NCI-H1417 (cell line): ENCODE data around the gene APP.
A peak's percentile ranks its signal among the peaks of the same experiment; 100 is the strongest.

Experiments
- DNase-seq, 3 experiments: peaks; one replicate each; lab custom pipeline; 2025; lab: John Stamatoyannopoulos, UW

APP gene

DNA sequence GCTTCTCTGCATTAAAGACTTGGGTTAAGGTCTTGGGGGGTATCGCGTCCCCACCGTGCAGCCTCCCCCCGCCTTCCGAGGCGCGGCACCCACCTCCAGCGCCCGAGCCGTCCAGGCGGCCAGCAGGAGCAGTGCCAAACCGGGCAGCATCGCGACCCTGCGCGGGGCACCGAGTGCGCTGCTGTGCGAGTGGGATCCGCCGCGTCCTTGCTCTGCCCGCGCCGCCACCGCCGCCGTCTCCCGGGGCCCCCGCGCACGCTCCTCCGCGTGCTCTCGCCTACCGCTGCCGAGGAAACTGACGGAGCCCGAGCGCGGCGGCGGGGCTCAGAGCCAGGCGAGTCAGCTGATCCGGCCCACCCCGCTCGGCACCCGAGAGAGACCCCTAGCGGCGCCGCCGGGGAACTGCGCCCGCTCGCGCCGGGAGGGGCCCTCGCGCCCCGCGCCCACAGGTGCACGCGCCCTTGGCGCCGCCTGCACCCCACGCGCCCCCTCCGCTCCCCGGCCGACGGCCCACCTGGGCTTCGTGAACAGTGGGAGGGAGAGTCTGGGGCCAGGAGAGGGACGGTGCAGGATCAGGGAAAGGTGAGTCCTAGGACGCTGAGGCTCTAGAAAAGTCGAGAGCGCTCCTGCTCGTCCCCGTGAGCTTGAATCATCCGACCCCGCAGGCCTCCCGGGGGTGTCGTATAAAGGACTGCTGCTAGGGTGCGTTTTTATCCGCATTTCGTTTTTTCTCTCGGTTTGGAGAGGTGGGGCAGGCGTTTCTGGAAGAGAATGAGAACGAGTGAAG lies at the start of gene APP:
APP (minus strand) TSS at position 300 of the 787 bp plus-strand sequence; CDS start at position 150, 150 bp downstream.
- DNase-seq: peak; percentile 87 to 95 (median 92)

DNA sequence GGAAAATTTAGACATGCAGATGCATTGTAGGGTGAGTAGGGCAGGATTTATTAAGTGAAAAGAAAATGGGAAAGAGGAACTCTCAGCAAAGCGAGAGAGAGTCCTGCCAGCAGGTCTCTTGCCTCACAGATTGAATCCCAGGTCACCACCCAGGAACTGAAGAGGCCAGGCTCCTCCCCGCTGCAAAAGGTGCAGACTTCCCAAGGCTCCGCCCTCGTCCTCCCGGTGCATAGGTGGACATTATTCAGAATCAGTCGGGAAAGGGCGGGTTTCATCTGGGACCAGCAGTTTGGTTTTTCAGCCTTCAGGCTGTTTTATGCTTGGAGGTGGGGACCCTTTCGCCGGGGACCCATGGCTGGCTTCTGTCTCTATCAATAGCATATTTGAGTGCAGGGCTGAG lies 41.6 kb upstream of the APP start:
- DNase-seq: no peak

DNA sequence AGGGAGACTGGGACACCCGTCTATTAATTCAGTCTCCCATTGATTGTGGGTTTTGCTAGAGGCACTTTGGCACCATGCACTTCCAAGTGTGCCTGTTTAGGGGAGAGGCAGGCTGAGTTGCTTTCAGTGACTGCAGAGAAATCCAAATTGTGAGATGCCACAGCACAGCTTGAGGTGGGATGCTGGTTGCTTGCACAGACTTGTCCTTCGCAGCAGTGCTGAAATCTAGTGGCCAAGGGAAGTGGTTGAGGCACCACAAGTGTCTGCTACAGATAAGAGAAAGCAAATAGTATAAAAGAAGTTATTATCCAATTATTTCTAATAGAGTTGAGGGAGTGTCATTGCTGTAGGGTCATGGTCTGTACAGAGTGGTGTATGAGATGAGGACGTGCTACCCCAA lies 40.0 kb upstream of the APP start:
- DNase-seq: no peak

DNA sequence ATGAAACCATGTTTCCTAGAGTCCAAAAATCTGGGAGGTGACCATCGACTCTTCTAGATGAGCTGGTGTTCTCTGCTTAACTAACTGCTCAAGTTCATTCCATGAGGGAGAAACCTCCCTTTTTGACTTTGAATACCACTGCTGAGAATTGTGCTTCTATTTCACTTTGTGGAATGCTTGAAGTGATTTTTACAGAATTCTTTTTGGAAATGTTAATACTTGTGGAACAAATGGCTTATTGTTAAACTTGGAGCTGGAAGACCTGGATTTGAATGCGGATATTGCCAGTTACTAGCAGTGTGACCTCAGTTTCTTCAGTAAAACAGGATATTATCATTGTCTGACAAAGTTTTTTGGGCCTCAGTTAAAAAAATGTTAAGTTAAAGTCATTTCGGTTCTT lies 36.5 kb upstream of the APP start:
- DNase-seq: no peak

DNA sequence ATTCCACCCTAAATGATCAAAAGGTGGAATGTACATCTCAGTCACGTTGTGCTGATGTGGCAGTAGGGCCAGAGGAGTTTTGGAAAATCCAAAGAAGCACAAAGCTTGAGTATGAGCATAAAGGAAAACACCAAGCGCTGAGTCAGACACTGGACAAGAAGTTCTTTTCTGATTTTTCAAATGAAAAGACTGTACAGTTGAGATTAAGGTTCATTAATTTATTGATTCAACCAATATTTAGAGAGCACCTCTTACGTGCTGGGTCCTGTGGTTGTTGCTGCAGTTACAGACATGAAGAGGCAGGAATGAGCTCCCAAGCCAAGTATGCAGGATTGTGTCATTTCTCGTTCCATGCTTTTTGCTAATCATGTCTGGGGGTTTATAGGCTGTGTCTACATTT lies 28.9 kb upstream of the APP start:
- DNase-seq: no peak

DNA sequence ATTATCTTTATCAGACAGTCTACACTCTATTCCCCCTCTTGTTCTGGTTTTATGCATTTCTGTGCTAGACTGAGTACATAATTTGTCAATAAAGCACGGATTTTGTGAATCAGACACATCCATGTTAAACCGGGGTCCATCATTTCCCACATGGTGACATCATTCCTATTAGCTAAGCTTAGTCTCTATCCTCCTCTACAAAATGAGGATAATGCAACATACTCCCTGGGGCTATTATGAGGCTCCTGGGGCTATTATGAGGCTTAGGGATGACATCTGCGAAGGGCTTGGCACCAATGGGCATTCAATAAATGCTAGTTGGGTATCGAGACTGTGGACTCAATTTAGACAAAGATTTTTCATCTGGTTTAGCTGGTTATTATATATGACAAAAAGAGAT lies 25.1 kb upstream of the APP start:
- DNase-seq: peak in 1 of 3 experiments; percentile 25

DNA sequence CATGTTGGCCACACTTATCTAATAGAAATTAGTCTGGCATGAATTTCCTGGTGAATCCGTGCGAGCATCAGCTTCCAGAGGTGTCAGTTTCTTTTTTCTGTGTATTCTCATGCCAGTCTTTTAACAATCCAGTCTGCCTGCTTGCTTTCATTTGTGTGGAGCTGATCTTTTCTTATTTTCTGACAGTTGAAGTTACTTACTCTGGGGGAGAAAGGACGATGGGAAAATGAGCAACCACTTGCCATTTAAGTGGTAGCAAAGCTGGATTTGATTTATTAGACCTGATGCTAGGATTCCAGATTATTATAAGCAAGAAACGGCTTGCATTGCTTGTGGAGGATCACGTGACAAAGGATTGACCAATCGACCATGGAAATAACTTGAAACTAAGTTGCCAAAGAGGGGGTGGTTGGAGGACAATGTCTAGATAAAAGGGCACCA lies 24.3 kb upstream of the APP start:
- DNase-seq: no peak

DNA sequence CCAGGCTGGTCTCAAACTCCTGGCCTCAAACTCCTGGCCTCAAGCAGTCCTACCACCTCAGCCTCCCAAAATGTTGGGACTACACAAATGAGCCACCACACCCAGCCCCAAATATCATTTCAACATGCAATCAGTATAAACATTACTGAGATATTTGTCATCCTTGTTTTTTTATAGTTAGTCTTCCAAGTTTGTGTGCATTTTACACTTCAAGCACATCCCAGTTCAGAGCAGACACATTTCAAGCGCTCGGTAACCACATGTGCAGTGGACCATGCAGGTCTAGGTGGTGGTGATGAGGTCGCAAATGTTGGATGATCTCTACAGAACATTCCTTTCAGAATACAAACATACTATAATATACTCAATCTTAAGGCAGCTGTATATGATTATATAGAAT lies 23.8 kb upstream of the APP start:
- no peak for DNase-seq

DNA sequence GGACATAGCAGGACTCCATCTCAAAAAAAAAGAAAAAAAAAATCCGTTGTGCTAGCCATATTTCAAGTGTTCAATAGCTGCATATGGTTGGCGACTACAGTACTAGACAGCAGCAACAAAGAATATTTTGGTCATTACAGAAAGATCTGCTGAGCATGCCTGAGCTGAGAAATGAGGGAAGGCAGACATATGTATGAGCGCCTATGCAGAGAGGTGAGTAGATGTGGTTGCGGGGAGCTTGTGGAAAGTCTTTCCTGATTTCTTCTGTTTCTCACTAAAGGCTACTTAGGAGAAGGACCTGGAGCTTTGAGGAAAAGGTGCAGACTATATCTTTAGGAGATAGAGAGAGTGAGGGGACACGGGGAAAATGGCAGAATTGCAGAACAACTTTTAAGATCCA lies 21.0 kb upstream of the APP start:
- DNase-seq: no peak

DNA sequence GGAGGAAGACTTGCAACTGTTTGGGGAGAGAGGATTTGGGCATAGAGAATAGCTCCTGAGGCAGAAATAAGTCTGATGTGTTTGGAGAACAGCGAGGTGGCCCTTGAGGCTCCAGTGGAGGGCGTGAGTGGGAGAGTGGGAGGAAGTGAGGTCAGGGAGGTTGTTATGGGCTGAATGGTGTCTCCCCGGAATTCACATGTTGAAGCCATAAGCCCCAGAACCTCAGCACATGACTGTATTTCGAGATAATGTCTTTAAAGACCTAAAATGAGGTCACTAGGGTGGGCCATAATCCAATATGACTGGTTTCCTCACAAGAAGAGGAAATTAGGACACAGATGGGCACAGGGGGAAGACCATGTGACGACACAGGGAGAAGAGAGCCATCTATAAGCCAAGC lies 17.9 kb upstream of the APP start:
- no peak for DNase-seq

DNA sequence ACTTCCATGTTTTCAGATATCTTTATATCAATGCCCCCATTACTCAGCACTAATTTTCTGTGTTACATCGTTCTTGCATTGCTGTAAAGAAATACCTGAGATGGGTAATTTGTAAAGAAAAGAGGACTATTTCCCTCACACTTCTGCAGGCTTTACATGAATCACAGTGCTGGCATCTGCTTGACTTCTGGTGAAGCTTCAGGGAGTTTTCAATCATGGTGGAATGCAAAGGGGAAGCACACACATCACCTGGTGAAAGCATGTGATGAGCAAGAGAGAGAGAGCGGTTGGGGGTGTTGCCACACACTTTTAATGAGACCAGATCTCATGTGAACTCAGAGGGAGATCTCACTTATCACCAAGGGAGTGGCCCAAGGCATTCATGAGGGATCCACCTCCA lies 14.9 kb upstream of the APP start:
- no peak for DNase-seq

DNA sequence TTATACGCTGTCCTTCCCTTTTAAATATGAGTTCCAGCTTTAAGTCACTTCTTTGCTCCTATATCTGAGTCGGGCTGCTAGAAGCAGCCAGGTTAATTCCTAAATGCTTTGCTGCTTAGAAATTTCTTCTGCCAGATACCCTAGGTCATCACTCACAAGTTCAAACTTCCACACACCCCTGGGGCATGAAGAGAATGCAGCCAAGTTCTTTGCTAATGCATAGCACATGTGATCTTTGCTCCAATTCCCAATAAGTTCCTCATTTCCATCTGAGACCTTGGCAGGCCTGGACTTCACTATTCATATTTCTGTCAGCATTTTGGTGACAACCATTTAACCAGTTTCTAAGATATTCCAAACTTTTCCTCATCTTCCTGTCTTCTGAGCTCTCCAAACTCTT lies 14.5 kb upstream of the APP start:
- DNase-seq: no peak

DNA sequence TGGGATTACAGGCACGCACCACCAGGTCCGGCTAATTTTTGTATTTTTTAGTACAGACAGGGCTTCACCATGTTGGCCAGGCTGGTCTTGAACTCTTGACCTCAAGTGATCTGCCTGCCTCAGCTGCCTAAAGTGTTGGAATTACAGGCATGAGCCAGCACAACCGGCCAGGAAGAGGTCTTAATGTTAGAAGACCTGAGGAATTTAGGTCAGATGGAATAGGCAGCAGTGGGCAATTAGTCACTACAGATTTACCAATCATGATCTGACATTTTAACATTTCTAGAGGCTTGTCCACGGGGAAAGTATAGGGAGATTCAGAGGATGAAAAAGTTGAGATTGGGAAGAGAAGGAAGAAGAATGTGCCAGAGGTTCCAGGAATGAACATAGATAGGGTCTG lies 8.9 kb upstream of the APP start:
- no peak for DNase-seq

DNA sequence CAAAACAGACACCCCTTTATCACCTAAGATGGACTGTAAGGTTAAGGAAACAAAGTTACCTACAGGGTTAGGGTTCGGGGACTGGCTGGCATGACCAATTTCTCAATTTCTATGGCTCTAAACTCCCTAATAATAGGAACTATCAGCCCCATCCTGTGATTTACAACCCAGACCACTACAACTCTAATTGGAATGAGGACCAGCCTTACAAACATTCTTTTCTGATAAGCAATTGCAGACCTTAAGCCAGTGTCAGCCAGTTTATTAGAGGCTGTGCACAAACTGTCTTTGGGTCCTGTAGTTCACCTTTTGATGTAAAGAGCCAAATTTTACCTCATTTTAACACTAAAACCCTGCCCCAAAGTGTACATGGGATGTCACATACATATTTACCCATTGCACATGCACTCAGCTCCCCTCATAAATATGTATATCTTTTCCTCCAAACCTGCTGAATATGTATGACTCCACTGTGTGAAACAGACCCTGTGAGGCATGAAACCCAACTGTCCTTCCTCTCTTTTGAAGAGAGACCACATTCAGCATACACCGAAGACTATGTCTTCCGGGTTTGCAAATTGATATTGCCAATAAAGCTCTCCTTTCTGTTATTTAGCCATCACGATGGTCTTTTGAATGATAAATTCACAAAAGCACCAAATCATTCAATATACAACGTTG lies 7.3 kb upstream of the APP start:
- DNase-seq: no peak

DNA sequence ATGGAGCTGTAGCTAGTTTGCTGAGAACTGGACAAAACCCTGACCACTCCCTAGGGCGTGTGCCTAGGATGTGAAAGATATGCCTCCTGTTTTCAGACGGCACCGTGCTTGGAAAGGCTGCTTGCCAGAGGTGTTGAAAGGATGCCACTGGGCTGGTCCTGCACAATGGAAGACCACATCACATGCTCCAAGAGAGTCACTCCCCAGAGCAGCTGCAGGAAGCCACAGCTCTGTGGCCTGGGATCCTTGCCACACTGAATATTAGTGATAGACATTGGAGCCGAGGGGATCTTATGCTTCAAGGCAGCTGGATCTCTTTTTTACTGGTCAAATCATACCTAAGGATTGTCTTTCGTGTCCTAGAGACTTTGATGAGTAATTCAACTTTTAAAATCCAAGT lies 6.6 kb upstream of the APP start:
- no peak for DNase-seq

DNA sequence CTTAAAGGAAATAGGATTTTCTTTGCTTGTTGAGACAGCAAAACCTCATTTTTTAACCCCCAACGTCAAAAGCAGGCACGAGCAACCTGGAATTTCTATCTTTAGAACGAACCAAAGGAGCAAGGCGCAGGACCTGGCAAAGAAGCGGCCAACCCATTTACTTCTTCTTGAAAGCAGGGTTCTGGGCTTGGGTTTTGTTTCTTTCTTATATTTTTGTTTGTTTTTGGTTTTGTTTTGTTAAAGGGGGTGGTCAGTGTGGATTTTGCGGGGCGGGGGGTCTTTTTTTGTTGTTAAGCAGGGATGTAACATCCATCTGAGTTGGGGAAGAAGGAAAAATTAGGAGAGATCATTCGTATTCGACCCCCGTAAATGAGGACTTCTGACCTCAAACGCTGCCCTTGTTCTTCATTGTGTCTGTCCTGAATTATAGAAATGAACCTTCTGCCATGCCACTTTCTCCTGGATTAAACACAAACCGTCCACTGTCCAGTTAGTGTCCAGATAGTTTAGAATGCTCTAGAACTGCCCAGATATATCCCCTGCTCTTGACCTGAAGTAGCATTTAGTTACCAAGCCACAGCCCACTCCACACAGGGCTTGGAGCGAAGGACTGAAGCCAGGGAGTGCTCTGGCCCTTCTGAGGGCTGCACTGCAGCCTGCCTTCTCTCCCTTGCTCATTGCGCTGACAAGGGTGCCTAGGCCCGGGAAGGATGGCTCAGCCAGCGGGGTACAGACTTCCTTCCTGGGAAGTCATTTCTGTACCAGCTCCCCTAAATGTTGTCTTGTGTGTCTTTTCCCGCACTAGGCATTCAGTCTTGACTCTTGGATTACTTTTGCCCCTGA lies 909 bp upstream of the APP start:
- peak in 2 of 3 experiments; percentile 51 to 60 for DNase-seq

DNA sequence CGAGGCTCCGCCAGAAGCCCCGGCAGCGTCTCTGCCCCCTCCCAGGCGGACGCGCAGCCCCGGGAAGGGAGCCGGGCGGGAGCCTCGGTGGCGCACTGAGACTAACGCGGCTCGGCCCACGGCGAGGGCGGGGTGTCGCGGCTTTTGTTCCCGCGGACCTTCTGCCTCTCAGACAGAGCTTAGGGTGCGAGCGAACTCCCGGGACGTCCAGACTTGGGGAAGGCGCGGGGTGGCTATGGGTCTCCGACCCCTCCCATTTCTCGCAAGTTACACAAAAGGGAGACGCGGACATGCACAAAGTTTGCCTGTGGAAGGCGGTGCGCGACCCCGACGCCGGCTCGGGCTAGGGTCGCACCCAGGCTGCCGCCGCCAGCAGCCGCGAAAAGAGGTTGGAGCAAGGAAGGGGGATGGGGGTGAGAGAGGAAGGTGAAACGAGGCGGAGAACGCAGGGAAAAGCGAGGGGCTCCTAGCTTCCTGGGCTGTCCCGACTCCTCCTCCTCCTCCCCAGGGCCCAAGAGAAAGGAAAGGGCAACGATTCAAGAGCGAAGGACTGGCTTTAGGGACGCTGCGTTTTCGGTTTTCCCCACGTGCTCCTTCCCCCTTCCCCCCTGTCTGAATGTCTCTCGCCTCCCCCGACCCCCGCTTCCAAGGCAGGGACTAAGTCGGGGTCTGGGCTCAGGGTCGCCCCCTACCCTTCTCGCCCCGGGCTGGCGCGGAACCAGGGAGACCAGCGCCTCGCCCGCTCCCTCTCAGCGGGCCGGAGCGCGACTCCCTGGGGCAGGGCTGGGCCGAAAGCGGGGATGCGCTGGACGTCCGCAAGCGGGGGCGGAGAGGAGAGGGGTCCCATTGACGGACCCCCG lies 729 bp downstream of the APP start:
- peak; percentile 33 to 92 (median 89) for DNase-seq

DNA sequence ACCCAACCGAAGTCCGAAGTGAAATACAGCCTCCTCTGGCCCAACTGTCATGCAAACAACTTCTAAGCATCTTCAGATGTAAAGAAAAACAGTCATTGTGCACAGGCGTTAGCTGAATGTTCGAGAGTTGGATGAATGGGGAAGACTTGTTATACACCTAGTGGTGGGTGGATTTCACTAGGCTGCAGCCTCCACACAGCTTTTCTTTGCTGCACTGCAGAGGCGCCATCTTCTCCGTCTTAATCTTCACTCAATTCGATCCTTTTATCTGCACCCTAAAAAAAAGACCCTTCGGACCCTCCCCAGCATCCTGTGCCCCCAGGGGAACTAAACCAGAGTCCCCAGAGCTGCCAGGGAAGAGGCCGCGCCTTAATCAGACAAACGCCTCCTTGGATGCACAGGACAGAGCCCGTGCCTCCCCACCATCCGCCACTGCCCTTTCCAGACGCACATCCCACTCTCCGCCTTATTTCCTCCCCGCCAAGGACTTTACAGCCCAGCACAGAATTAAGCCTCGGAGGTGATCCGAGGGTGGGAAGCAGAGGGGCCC lies 1.4 kb downstream of the APP start:
- DNase-seq: peak; percentile 19 to 90 (median 89)

DNA sequence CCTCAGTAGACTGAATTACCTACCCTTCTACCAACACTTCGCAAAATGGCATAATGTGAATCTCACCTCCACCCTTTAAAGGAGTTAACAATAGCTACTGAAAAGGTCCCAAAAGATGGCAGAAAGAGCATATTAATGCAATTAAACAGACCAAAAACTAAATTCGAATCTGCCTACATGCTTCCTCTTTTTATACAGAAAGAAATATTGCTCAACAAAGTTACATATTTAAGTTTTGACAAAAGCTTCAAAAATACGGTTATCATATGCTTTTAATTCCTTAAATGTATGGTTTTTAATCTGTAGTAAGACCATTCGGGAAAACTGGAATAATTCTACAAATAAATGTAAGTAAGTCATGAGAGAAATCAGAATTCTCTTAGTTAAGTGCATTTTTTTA lies 2.2 kb downstream of the APP start:
- DNase-seq: no peak

DNA sequence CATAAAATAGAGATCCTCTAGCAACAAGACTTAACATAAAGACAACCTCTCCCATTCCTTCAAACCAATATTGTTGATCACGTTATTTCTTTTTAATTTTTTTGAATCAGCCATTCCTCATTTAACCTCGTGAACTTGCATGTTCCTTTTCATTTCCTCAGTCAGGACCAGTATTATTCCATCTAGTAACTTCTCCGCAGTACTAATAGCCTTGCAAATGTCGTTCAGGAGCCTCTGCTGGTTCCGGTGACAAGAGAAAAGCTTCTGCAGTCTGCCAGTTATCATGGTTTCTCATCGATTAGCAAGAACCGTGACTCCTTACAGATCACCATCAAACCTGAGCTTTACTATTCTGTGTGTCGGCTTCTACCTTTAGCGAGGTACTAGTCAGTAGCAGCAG lies 3.0 kb downstream of the APP start:
- peak in 1 of 3 experiments; percentile 72 for DNase-seq

DNA sequence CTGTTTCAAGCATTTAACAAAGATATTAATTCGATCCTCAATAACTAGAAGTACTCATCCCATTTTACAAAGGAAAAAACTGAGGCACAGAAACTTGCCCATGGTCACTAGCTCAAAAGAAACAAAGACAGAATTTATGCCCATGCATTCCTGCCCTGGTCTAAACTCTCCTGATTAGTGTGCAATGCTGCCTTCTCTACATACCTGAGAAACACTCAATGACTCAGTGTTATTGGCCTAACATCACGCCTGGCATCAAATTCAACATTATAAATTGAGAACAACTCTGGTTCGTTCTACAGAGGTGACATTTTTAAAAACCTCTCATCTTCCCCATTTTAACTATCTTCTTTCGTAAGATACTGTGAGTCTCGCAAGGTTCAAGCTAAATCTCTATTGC lies 5.2 kb downstream of the APP start:
- DNase-seq: peak in 1 of 3 experiments; percentile 26
